Heart right ventricle (tissue), 16 donors: ENCODE data around the gene MOB3C. TPM values are rescaled to one million over a fixed set of nuclear protein-coding genes. Genes with fewer than 3 reads are reported as not detected.
"Not testable (repeated sequence)": the region's sequence is repeated elsewhere in the genome, so short reads cannot be mapped to it uniquely, and the experiment has no call there.

ENCODE experiments used
- ATAC-seq, 8 donors: fragments of 200-7000 bp; cut with Tn5 transposase; one replicate each; pipeline ENCODE4 v1.9.1; 2020; ENCODE audit warnings: mild to moderate bottlenecking in 8 of 8, moderate library complexity in 8 of 8, moderate number of reproducible peaks in 1 of 8
- DNase-seq, 2 donors: peaks; one replicate each; pipeline ENCODE4 v3.0.0-alpha.2; 2020
- H3K27ac ChIP-seq, 10 donors: fragments of 200-600 bp; sonication (generic) in 2 of 10; one replicate each; pipeline versions ENCODE4 v1.5.0 to v1.8.0; 2020 to 2022; ENCODE audit warnings: mild to moderate bottlenecking in 3 of 10
- H3K27me3 ChIP-seq, 7 donors: fragments of 200-600 bp; one replicate each; pipeline ENCODE4 v1.8.0; 2021 to 2022; ENCODE audit warnings: mild to moderate bottlenecking in 2 of 7
- H3K36me3 ChIP-seq, 9 donors: fragments of 200-600 bp; sonication (generic) in 1 of 9; one replicate each; pipeline versions ENCODE4 v1.5.0 to v1.8.0; 2020 to 2022; ENCODE audit warnings: mild to moderate bottlenecking in 2 of 9
- H3K4me1 ChIP-seq, 9 donors: fragments of 200-600 bp; sonication (generic) in 1 of 9; one replicate each; pipeline versions ENCODE4 v1.5.0 to v1.8.0; 2020 to 2022; ENCODE audit warnings: mild to moderate bottlenecking in 4 of 9
- H3K4me3 ChIP-seq, 10 donors: fragments of 200-600 bp; sonication (generic) in 2 of 10; one replicate each; pipeline versions ENCODE4 v1.5.0 to v1.8.0; 2020 to 2022; ENCODE audit warnings: mild to moderate bottlenecking in 7 of 10, moderate library complexity in 2 of 10
- H3K9me3 ChIP-seq, 11 donors: fragments of 200-600 bp in 10 of 11; sonication (generic) in 2 of 11; one replicate each; pipeline versions ENCODE4 v1.5.0 to v1.8.0; 2013 to 2022; ENCODE audit warnings: mild to moderate bottlenecking in 2 of 11, control low read depth in 1 of 11, moderate library complexity in 1 of 11
- CTCF ChIP-seq, 9 donors: fragments of 200-600 bp; sonication (generic) in 2 of 9; IDR thresholded peaks; one replicate each; pipeline versions ENCODE4 v1.5.0 to v1.8.0; 2021 to 2022; ENCODE audit warnings: antibody characterized with exemption in 9 of 9, mild to moderate bottlenecking in 5 of 9, moderate library complexity in 1 of 9
- WGBS, 2 donors: extraction: QIAGEN DNeasy Blood & Tissue Kit; methylation state at CpG; one replicate each; pipeline ENCODE4 v1.1.7; 2013; ENCODE audit warnings: inconsistent platforms in 1 of 2; 5-methylcytosine and 5-hydroxymethylcytosine counted together
- intact Hi-C, 10 donors: fragments of 100-400 bp; cut with DNase I; formaldehyde crosslinking; loops; one replicate each; pipeline versions ENCODE4 v1.11.1 to v1.14.2; 2022
- polyA plus RNA-seq, 2 donors: library from polyadenylated mRNA; stranded (reverse); fragments of 200-250 nt; gene quantifications; one replicate each; pipeline ENCODE4 v1.2.3, GENCODE V29; 2013
- total RNA-seq, 10 donors: library from RNA; stranded (reverse); fragmentation: NEBNext Ultra II Directional in 3 of 10; extraction: Animal tissue kit (Norgen Biotek cat#: 25700) in 3 of 10; gene quantifications; one replicate each; pipeline versions ENCODE4 v1.2.1 to v1.2.4, GENCODE V29; 2021 to 2023
- donor health status: Arrhythmogenic right ventricular cardiomyopathy.
- donor health status: ischemic (EF 13 %, LVEDD 7.1; RV severe dilation, severe dysfunction).
- donor health status: healthy with polysubstance abuse.
- donor health status: DM: no; HTN: yes; CAD: no.
- donor health status: DM: no; HTN: no; CAD: no.
- donor health status: ischemic (EF 25% LVEDD 6.9; RV normal size, moderate dysfunction).
- donor health status: ischemic (EF 25% LVEDD 5.7; RV mildly dilated, moderate dysfunction).
- donor health status: healthy.
- donor health status: DM: yes; HTN: yes; CAD: no.
- donor health status: Ischemic cardiomyopathy.
- donor health status: ischemic (EF 35%, LVEDD 5.7; RV mildly dilated, moderate dysfunction).
- donor health status: nonischemic (EF 11% LVEDD 7.7; RV severe dilation, severe dysfunction).
- donor health status: DM: yes; HTN: yes; CAD: no.
- donor health status: PGD.
- donor health status: ischemic (EF 29% LVEDD 5.4; RV normal size, mild dysfunction).
- donor health status: nonischemic (EF 23%, LVEDD 6.1; RV moderate dilation, normal function).

Gene MOB3C
- total and polyA plus RNA-seq, 12 donors = 7.9 to 16.9 (median 10.8) TPM

DNA sequence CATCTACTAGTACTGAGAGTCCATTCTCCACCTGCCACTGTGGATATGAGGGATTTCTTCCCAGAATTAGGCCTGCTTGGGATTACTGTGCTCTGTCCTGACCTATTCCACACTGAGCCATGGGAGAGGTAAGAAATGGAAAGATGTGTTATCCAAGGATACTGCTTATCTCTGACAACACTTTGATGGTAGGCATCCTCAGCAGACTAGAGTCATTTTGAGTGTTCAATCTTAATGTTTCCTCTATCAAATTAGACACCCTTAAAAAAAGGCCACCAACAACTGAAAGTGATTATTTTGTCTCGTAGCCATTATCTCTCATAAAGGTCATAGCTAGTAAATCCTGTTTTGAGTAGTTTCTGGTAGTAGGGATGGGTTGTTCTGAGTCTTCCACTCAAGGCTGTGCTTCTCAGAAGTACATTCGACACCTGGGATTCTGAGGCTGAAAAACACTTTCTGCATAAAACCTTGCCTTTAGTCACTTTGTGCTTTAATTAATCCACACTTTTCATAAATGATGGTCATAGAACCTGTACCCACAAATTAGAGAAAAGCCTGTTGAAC lies 42.8 kb upstream of the MOB3C start:
- intact Hi-C loops = no loop called here
- DNase-seq = no peak
- Histone ChIP-seq H3K27me3 (no peaks in the 10 kb centered on the region), H3K36me3 (peaks cover 0 to 96% (median 30%) of the 10 kb centered on the region in 9 donors), H3K9me3 (peaks cover 0 to 3% (median 0%) of the 10 kb centered on the region in 11 donors), H3K27ac (no peak overlapping the region), H3K4me1 (peaks cover 0 to 17% (median 3%) of the 10 kb centered on the region in 9 donors), H3K4me3 (no peak overlapping the region)
- no peak for ATAC-seq
- no peak for TF ChIP-seq CTCF (IDR thresholded peaks at IDR 0.05)
- WGBS, 2 donors = 80 to 83% methylated on average over 2 of the region's 2 CpGs

DNA sequence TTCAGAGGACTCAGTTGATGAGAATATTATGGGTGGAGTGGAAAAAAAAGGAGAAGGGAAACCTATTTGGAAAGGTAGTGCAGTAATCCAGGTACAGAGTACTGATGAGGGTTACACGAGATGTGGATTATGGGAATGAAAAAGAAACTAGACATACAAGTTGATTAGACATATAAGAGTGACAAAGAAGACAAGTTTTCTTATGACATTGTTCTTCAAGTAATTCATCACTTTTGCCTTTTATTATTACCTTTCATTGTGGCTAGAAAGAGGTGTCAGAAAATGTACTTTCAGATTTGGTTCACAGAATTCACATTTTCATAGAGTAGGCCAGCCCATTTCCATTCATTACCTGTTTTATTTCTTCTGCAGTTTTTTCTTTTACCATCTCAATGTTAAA lies 41.2 kb upstream of the MOB3C start:
- 54 to 94% methylated on average over 1 of the region's 1 CpG for WGBS, 2 donors
- Histone ChIP-seq H3K9me3 (peaks cover 0 to 3% (median 0%) of the 10 kb centered on the region in 11 donors), H3K4me3 (no peak overlapping the region), H3K27ac (peak overlapping the region in 1 of 10 donors; percentile 28), H3K36me3 (peaks cover 0 to 98% (median 30%) of the 10 kb centered on the region in 9 donors), H3K4me1 (peaks cover 0 to 28% (median 3%) of the 10 kb centered on the region in 9 donors), H3K27me3 (no peaks in the 10 kb centered on the region)
- intact Hi-C loops = no loop called here
- DNase-seq (no peak), ATAC-seq (no peak)
- TF ChIP-seq CTCF (IDR thresholded peaks at IDR 0.05) = no peak

DNA sequence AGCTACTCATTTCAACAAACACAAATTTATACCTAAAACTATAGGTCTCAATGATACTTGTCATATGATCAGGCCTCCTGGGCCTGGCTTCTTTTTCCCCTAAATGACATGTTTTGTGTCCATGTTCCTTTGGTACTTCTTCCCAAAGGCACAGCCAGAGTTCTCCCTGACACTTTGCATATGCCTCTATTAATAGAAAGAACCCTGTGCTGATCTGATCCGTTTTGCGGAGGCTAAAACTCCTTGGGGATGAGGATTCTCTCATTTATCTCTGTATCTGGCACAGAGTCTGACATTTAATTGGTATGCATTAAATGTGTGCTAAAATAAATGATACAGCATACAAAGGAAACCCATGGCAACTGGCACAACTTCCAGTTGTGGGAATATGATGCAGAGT lies 40.0 kb upstream of the MOB3C start:
- H3K27ac ChIP-seq = peak overlapping the region in 3 of 10 donors; percentile 3 to 28 (median 22)
- DNase-seq (no peak), ATAC-seq (peak in 4 of 8 donors; percentile 38 to 70 (median 48))
- H3K4me1 ChIP-seq = peaks cover 0 to 28% (median 3%) of the 10 kb centered on the region in 9 donors
- TF ChIP-seq CTCF (IDR thresholded peaks at IDR 0.05) = no peak
- no peaks in the 10 kb centered on the region for H3K27me3 ChIP-seq
- no peak overlapping the region for H3K4me3 ChIP-seq
- H3K9me3 ChIP-seq = peaks cover 0 to 3% (median 0%) of the 10 kb centered on the region in 11 donors
- intact Hi-C loops = no loop called here
- H3K36me3 ChIP-seq = peaks cover 0 to 97% (median 30%) of the 10 kb centered on the region in 9 donors
- 43 to 45% methylated on average over 2 of the region's 2 CpGs for WGBS, 2 donors

GRCh38 chr1:46655848-46656247 lies 39.2 kb upstream of the MOB3C start:
- Histone ChIP-seq H3K27me3 (no peaks in the 10 kb centered on the region), H3K4me3 (no peak overlapping the region), H3K36me3 (peaks cover 0 to 90% (median 30%) of the 10 kb centered on the region in 9 donors), H3K4me1 (peaks cover 0 to 28% (median 3%) of the 10 kb centered on the region in 9 donors), H3K9me3 (peaks cover 0 to 3% (median 0%) of the 10 kb centered on the region in 11 donors), H3K27ac (peak overlapping the region in 1 of 10 donors; percentile 28)
- intact Hi-C loops = no loop called here
- TF ChIP-seq CTCF (IDR thresholded peaks at IDR 0.05) = no peak
- ATAC-seq (no peak), DNase-seq (no peak)

DNA sequence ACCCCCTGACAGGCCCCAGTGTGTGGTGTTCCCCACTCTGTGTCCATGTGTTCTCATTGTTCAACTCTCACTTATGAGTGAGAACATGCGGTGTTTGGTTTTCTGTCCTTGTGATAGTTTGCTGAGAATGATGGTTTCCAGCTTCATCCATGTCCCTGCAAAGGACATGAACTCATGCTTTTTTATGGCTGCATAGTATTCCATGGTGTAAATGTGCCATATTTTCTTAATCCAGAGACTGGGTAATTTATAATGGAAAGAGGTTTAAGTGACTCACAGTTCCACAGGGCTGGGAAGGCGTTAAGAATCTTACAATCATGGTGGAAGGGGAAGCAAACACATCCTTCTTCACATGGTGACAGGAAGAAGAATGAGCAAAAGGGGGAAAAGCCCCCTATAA lies 38.1 kb upstream of the MOB3C start:
- H3K4me3 ChIP-seq, H3K27ac ChIP-seq, DNase-seq, ATAC-seq, H3K27me3 ChIP-seq, intact Hi-C loops: not testable (repeated sequence)
- H3K9me3 ChIP-seq = peaks cover 0 to 13% (median 5%) of the 10 kb centered on the region in 11 donors
- peaks cover 0 to 28% (median 3%) of the 10 kb centered on the region in 9 donors for H3K4me1 ChIP-seq
- 97 to 100% methylated on average over 2 of the region's 2 CpGs for WGBS, 2 donors
- H3K36me3 ChIP-seq = peaks cover 0 to 94% (median 42%) of the 10 kb centered on the region in 9 donors
